ENCODE data around the gene ACKR2. TPM values are rescaled to one million over a fixed set of nuclear protein-coding genes. Genes with fewer than 3 reads are reported as not detected.

ACKR2 gene
- total and polyA plus RNA-seq, 7 experiments from 2014 or later = 0.45 to 1.1 (median 0.65) TPM; not detected in 2

GRCh38 chr3:42847731-42848130, 38.5 kb downstream of the ACKR2 start:
- ATAC-seq = no peak
- no peak for DNase-seq
- Histone ChIP-seq H3K9me3 (ENCODE audit: control insufficient read depth in 2 of 3, low read length in 3 of 3) (no peaks in the 10 kb centered on the region), H3K36me3 (ENCODE audit: control insufficient read depth in 2 of 3, insufficient read depth in 3 of 3, low read length in 3 of 3) (no peaks in the 10 kb centered on the region), H3K27me3 (ENCODE audit: control insufficient read depth in 2 of 2, insufficient read depth in 2 of 2, low read length in 2 of 2) (no peaks in the 10 kb centered on the region), H3K4me3 (ENCODE audit: low read length) (no peak overlapping the region), H3K27ac (ENCODE audit: low read depth, low read length) (no peak overlapping the region), H3K4me1 (ENCODE audit: control insufficient read depth in 2 of 2, insufficient read depth in 2 of 2, low read length in 2 of 2) (peaks cover 0 to 10% of the 10 kb centered on the region in 2 donors)
- Mint-ChIP-seq H3K9me3 (no peaks in the 10 kb centered on the region), H3K4me3 (peak overlapping the region in 1 of 10 donors; percentile 36), H3K27me3 (no peaks in the 10 kb centered on the region), H3K36me3 (no peaks in the 10 kb centered on the region), H3K4me1 (peaks cover 10 to 16% (median 13%) of the 10 kb centered on the region in 7 donors), H3K27ac (peak overlapping the region in 1 of 9 donors; percentile 17)
- ChIA-PET POLR2A (no interaction called here), CTCF (no interaction called here)
- intact Hi-C loops (cut with micrococcal nuclease) = no loop called here

- H3K4me1 Mint-ChIP-seq = peaks cover 10 to 16% (median 13%) of the 10 kb centered on the region in 7 donors
- Histone ChIP-seq H3K27ac (ENCODE audit: low read depth, low read length) (no peak overlapping the region), H3K27me3 (ENCODE audit: control insufficient read depth in 2 of 2, insufficient read depth in 2 of 2, low read length in 2 of 2) (no peaks in the 10 kb centered on the region), H3K36me3 (ENCODE audit: control insufficient read depth in 2 of 3, insufficient read depth in 3 of 3, low read length in 3 of 3) (no peaks in the 10 kb centered on the region), H3K4me1 (ENCODE audit: control insufficient read depth in 2 of 2, insufficient read depth in 2 of 2, low read length in 2 of 2) (peaks cover 0 to 10% of the 10 kb centered on the region in 2 donors), H3K4me3 (ENCODE audit: low read length) (no peak overlapping the region), H3K9me3 (ENCODE audit: control insufficient read depth in 2 of 3, low read length in 3 of 3) (no peaks in the 10 kb centered on the region)
- ChIA-PET CTCF (no interaction called here), POLR2A (no interaction called here)
- H3K27ac Mint-ChIP-seq = no peak overlapping the region
- no peaks in the 10 kb centered on the region for H3K36me3 Mint-ChIP-seq
- DNase-seq = no peak
- H3K27me3 Mint-ChIP-seq = no peaks in the 10 kb centered on the region
- no peaks in the 10 kb centered on the region for H3K9me3 Mint-ChIP-seq
- no peak for ATAC-seq
- H3K4me3 Mint-ChIP-seq = no peak overlapping the region
- intact Hi-C loops (cut with micrococcal nuclease) = no loop called here
These were observed 39.8 kb downstream of the ACKR2 start for GRCh38 chr3:42849017-42849416.

GRCh38 chr3:42850263-42850662, 41.0 kb downstream of the ACKR2 start:
- CTCF ChIA-PET = no interaction called here
- H3K27me3 Mint-ChIP-seq = no peaks in the 10 kb centered on the region
- POLR2A ChIA-PET = no interaction called here

GRCh38 chr3:42851228-42851834, 42.1 kb downstream of the ACKR2 start:
- Histone ChIP-seq H3K27me3 (ENCODE audit: control insufficient read depth in 2 of 2, insufficient read depth in 2 of 2, low read length in 2 of 2) (no peaks in the 10 kb centered on the region), H3K36me3 (ENCODE audit: control insufficient read depth in 2 of 3, insufficient read depth in 3 of 3, low read length in 3 of 3) (no peaks in the 10 kb centered on the region), H3K4me3 (ENCODE audit: low read length) (no peak overlapping the region), H3K9me3 (ENCODE audit: control insufficient read depth in 2 of 3, low read length in 3 of 3) (no peaks in the 10 kb centered on the region), H3K27ac (ENCODE audit: low read depth, low read length) (no peak overlapping the region), H3K4me1 (ENCODE audit: control insufficient read depth in 2 of 2, insufficient read depth in 2 of 2, low read length in 2 of 2) (peaks cover 0 to 10% of the 10 kb centered on the region in 2 donors)
- ChIA-PET POLR2A (no interaction called here), CTCF (interaction anchor here (1.8 to 2.1 kb wide), 2 partner anchors 20 to 30 kb away, joined by 4 to 5 read pairs; no protein-coding TSS in a partner anchor)
- Mint-ChIP-seq H3K36me3 (no peaks in the 10 kb centered on the region), H3K4me1 (peaks cover 10 to 16% (median 13%) of the 10 kb centered on the region in 7 donors), H3K9me3 (no peaks in the 10 kb centered on the region), H3K27me3 (no peaks in the 10 kb centered on the region), H3K27ac (no peak overlapping the region), H3K4me3 (no peak overlapping the region)
- DNase-seq (no peak), ATAC-seq (no peak)
- intact Hi-C loops (cut with micrococcal nuclease) = no loop called here

More at GRCh38 chr3:42850263-42850662, 41.0 kb downstream of the ACKR2 start:
- no peak for DNase-seq
- Histone ChIP-seq H3K4me1 (ENCODE audit: control insufficient read depth in 2 of 2, insufficient read depth in 2 of 2, low read length in 2 of 2) (peaks cover 0 to 10% of the 10 kb centered on the region in 2 donors), H3K9me3 (ENCODE audit: control insufficient read depth in 2 of 3, low read length in 3 of 3) (no peaks in the 10 kb centered on the region), H3K27ac (ENCODE audit: low read depth, low read length) (no peak overlapping the region), H3K27me3 (ENCODE audit: control insufficient read depth in 2 of 2, insufficient read depth in 2 of 2, low read length in 2 of 2) (no peaks in the 10 kb centered on the region), H3K36me3 (ENCODE audit: control insufficient read depth in 2 of 3, insufficient read depth in 3 of 3, low read length in 3 of 3) (no peaks in the 10 kb centered on the region), H3K4me3 (ENCODE audit: low read length) (no peak overlapping the region)
- Mint-ChIP-seq H3K9me3 (no peaks in the 10 kb centered on the region), H3K27ac (no peak overlapping the region), H3K4me3 (no peak overlapping the region), H3K36me3 (no peaks in the 10 kb centered on the region), H3K4me1 (peaks cover 10 to 16% (median 13%) of the 10 kb centered on the region in 7 donors)
- no peak for ATAC-seq
- intact Hi-C loops (cut with micrococcal nuclease) = no loop called here

DNA sequence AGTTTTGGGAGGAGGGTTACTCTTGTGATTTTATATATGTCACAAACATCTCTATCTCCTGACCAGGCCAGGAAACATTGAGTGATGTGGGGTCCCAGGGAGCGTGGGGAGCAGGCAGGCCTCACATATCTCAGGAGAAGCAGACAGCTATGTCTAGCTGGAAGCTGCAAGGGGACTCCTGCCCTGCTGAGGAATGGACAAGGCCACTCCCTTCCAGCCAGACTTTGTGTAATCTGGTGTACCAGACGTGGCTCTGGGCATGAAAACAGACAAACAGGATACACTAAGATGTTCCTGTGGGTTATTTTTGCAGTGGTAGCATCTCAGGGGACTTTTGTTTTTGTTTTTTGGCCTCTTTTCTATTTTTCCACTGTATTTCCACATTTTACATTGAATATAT, 43.2 kb downstream of the ACKR2 start:
- Histone ChIP-seq H3K36me3 (ENCODE audit: control insufficient read depth in 2 of 3, insufficient read depth in 3 of 3, low read length in 3 of 3) (no peaks in the 10 kb centered on the region), H3K4me1 (ENCODE audit: control insufficient read depth in 2 of 2, insufficient read depth in 2 of 2, low read length in 2 of 2) (peaks cover 0 to 3% of the 10 kb centered on the region in 2 donors), H3K27ac (ENCODE audit: low read depth, low read length) (no peak overlapping the region), H3K4me3 (ENCODE audit: low read length) (no peak overlapping the region), H3K27me3 (ENCODE audit: control insufficient read depth in 2 of 2, insufficient read depth in 2 of 2, low read length in 2 of 2) (no peaks in the 10 kb centered on the region), H3K9me3 (ENCODE audit: control insufficient read depth in 2 of 3, low read length in 3 of 3) (no peaks in the 10 kb centered on the region)
- H3K4me3 Mint-ChIP-seq = no peak overlapping the region
- H3K27me3 Mint-ChIP-seq = peaks cover 0 to 2% (median 0%) of the 10 kb centered on the region in 5 donors
- H3K9me3 Mint-ChIP-seq = no peaks in the 10 kb centered on the region
- H3K36me3 Mint-ChIP-seq = no peaks in the 10 kb centered on the region
- ChIA-PET POLR2A (no interaction called here), CTCF (interaction anchor here (0.6 to 2.1 kb wide), 4 partner anchors 21 to 1851 kb away, joined by 3 to 5 read pairs (median 4); no protein-coding TSS in a partner anchor)
- intact Hi-C loops (cut with micrococcal nuclease) = no loop called here
- H3K4me1 Mint-ChIP-seq = peaks cover under 1 to 6% (median 5%) of the 10 kb centered on the region in 7 donors
- peak overlapping the region in 1 of 9 donors; percentile 51 for H3K27ac Mint-ChIP-seq
- no peak for ATAC-seq
- no peak for DNase-seq

- H3K27me3 ChIP-seq (ENCODE audit: control insufficient read depth in 2 of 2, insufficient read depth in 2 of 2, low read length in 2 of 2) = no peaks in the 10 kb centered on the region
- intact Hi-C loops (cut with micrococcal nuclease) = no loop called here
- H3K36me3 ChIP-seq (ENCODE audit: control insufficient read depth in 2 of 3, insufficient read depth in 3 of 3, low read length in 3 of 3) = no peaks in the 10 kb centered on the region
- H3K4me3 Mint-ChIP-seq = no peak overlapping the region
- no peak overlapping the region for H3K4me3 ChIP-seq (ENCODE audit: low read length)
- CTCF ChIA-PET = interaction anchor here (0.5 to 2.1 kb wide), 3 partner anchors 20 to 28 kb away, joined by 3 to 5 read pairs (median 4); no protein-coding TSS in a partner anchor
- no peaks in the 10 kb centered on the region for H3K4me1 ChIP-seq (ENCODE audit: control insufficient read depth in 2 of 2, insufficient read depth in 2 of 2, low read length in 2 of 2)
- H3K27ac Mint-ChIP-seq = no peak overlapping the region
- H3K27ac ChIP-seq (ENCODE audit: low read depth, low read length) = no peak overlapping the region
- H3K36me3 Mint-ChIP-seq = no peaks in the 10 kb centered on the region
- H3K4me1 Mint-ChIP-seq = no peaks in the 10 kb centered on the region
- no peaks in the 10 kb centered on the region for H3K9me3 Mint-ChIP-seq
- POLR2A ChIA-PET = no interaction called here
- H3K9me3 ChIP-seq (ENCODE audit: control insufficient read depth in 2 of 3, low read length in 3 of 3) = no peaks in the 10 kb centered on the region
- peaks cover 0 to 2% (median 0%) of the 10 kb centered on the region in 5 donors for H3K27me3 Mint-ChIP-seq
- DNase-seq (no peak), ATAC-seq (no peak)
These were observed 43.8 kb downstream of the ACKR2 start for GRCh38 chr3:42853056-42853455.

GRCh38 chr3:42853739-42854302, 44.6 kb downstream of the ACKR2 start:
- H3K9me3 ChIP-seq (ENCODE audit: control insufficient read depth in 2 of 3, low read length in 3 of 3) = no peaks in the 10 kb centered on the region
- no peaks in the 10 kb centered on the region for H3K4me1 ChIP-seq (ENCODE audit: control insufficient read depth in 2 of 2, insufficient read depth in 2 of 2, low read length in 2 of 2)
- ATAC-seq (no peak), DNase-seq (no peak)
- ChIA-PET POLR2A (no interaction called here), CTCF (interaction anchor here (0.5 kb wide), 1 partner anchor 21 kb away, joined by 3 read pairs; no protein-coding TSS in a partner anchor)
- H3K27ac ChIP-seq (ENCODE audit: low read depth, low read length) = no peak overlapping the region
- Mint-ChIP-seq H3K27ac (no peak overlapping the region), H3K36me3 (peaks cover 0 to 3% (median 0%) of the 10 kb centered on the region in 5 donors), H3K27me3 (peaks cover 0 to 8% (median 0%) of the 10 kb centered on the region in 5 donors), H3K9me3 (no peaks in the 10 kb centered on the region), H3K4me3 (peak overlapping the region in 1 of 10 donors; percentile 2), H3K4me1 (no peaks in the 10 kb centered on the region)
- intact Hi-C loops (cut with micrococcal nuclease) = no loop called here
- H3K27me3 ChIP-seq (ENCODE audit: control insufficient read depth in 2 of 2, insufficient read depth in 2 of 2, low read length in 2 of 2) = no peaks in the 10 kb centered on the region
- no peaks in the 10 kb centered on the region for H3K36me3 ChIP-seq (ENCODE audit: control insufficient read depth in 2 of 3, insufficient read depth in 3 of 3, low read length in 3 of 3)
- no peak overlapping the region for H3K4me3 ChIP-seq (ENCODE audit: low read length)
